MCF 10A (cell line): ENCODE results near the gene LIN7C. TPM values are rescaled to one million over a fixed set of nuclear protein-coding genes. Genes with fewer than 3 reads are reported as not detected.
A peak's percentile ranks its signal among the peaks of the same experiment; 100 is the strongest.

Experiments used
- BruUV-seq: library from RNA; stranded (reverse); fragments of 400-500 nt; replicated peaks from 2 replicates; lab custom pipeline; 2021; lab: Mats Ljungman, UMichigan
- CTCF ChIA-PET: fragments of 300-600 bp; sonication (Branson Sonifier 250); formaldehyde crosslinking; extraction: SDS; loops from one replicate; lab custom pipeline; 2021; ENCODE audit warnings: antibody characterized with exemption, inconsistent platforms; lab: Yijun Ruan, JAX
- POLR2A ChIA-PET: fragments of 300-600, 350-650 bp; sonication (Branson Sonifier 250); formaldehyde crosslinking; extraction: SDS; loops from one replicate; lab custom pipeline; 2020; ENCODE audit warnings: antibody characterized with exemption, inconsistent platforms; lab: Yijun Ruan, JAX
- DNase-seq: peaks from one replicate; pipeline ENCODE4 v3.0.0-alpha.2; 2018; ENCODE audit not compliant: unreplicated experiment
- H3K27ac Mint-ChIP-seq: one replicate; pipeline ENCODE4 v1.8.0; 2022; ENCODE audit warnings: mild to moderate bottlenecking, low read depth, mixed read lengths; ENCODE audit not compliant: unreplicated experiment
- H3K27me3 Mint-ChIP-seq: one replicate; pipeline ENCODE4 v1.8.0; 2022; ENCODE audit warnings: mixed read lengths; ENCODE audit not compliant: insufficient read depth, unreplicated experiment
- H3K36me3 Mint-ChIP-seq: one replicate; pipeline ENCODE4 v1.8.0; 2022; ENCODE audit warnings: mild to moderate bottlenecking, moderate library complexity, mixed read lengths; ENCODE audit not compliant: insufficient read depth, unreplicated experiment
- H3K4me1 Mint-ChIP-seq: one replicate; pipeline ENCODE4 v1.8.0; 2022; ENCODE audit warnings: mixed read lengths; ENCODE audit not compliant: insufficient read depth, unreplicated experiment
- H3K4me3 Mint-ChIP-seq: one replicate; pipeline ENCODE4 v1.8.0; 2022; ENCODE audit warnings: mild to moderate bottlenecking, moderate library complexity, mixed read lengths; ENCODE audit not compliant: unreplicated experiment
- H3K9me3 Mint-ChIP-seq: one replicate; pipeline ENCODE4 v1.8.0; 2022; ENCODE audit warnings: mixed read lengths; ENCODE audit not compliant: unreplicated experiment
- CTCF ChIP-seq: fragments of 200-600 bp; IDR thresholded peaks from one replicate; pipeline ENCODE4 v1.8.0; 2022; ENCODE audit warnings: antibody characterized with exemption, mild to moderate bottlenecking; ENCODE audit not compliant: unreplicated experiment
- intact Hi-C: fragments of 100-400 bp; cut with micrococcal nuclease; formaldehyde crosslinking; loops from 2 replicates; pipeline ENCODE4 v1.14.1; 2022
- microRNA-seq: library from miRNA; unstranded; fragments of <30 nt; microRNA quantifications from one replicate; pipeline ENCODE4 v1.2.0, GENCODE V29; 2022
- total RNA-seq: library from RNA; stranded (reverse); gene quantifications from 2 replicates; pipeline ENCODE4 v1.2.3, GENCODE V29; 2022

The LIN7C gene
- total RNA-seq, 1 experiment from 2014 or later, result 47.7 TPM

DNA sequence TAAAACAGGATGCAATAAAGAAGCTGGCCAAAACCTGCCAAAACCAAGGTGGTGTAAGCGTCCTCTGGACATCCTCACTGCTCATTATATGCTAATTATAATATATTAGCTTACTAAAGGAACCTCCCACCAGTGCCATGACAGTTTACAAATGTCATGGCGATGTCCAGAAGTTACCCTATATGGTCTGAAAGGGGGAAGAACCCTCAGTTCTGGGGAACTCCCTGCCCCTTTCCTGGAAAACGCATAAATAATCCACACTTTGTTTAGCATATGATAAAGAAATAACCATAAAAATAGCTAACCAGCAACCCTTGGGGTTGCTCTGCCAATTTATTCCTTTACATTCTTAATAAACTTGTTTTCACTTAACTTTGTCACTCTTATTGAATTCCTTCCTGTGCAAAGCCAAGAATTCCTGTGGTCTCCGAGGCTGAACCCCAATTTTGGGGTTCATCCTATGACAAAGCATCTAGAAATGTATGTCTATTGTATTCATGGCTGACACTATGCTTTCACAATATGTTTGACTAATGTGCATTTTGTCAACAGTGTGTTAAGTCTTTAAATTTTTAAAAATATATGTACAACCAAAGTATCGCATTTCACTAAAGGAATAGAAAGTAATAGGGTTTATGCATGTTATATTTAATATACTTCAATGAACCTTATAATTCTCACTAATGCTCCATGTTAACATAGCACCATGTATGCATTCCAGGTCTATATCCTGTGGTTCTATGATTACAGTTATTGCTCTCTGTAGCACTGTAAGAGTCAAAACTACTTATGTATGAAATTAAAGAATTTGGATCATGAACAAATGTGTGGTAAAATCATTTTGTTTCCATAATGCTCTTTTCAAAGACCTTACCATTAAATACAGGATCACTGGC, 59.0 kb downstream of the LIN7C start:
- Mint-ChIP-seq H3K27me3 (no peaks in the 10 kb centered on the region), H3K27ac (peak overlapping the region; percentile 61), H3K9me3 (no peaks in the 10 kb centered on the region), H3K36me3 (no peaks in the 10 kb centered on the region), H3K4me1 (peaks cover 30% of the 10 kb centered on the region), H3K4me3 (no peak overlapping the region)
- peak; percentile 49 for DNase-seq
- intact Hi-C loops, result no loop called here
- POLR2A ChIA-PET, result interaction anchor here (0.6 to 3.9 kb wide), 11 partner anchors 9 to 26 kb away, joined by 3 to 32 read pairs (median 6); partner anchors contain the start of gene LGR4
- CTCF ChIA-PET, result interaction anchor here (0.7 to 1.4 kb wide), 4 partner anchors 9 to 51 kb away, joined by 3 to 5 read pairs (median 4); no protein-coding TSS in a partner anchor
- no TSS peak for BruUV-seq
- no peak for TF ChIP-seq CTCF

- CTCF ChIA-PET, result interaction anchor here (1.4 to 1.8 kb wide), 2 partner anchors 11 to 54 kb away, joined by 4 to 6 read pairs; no protein-coding TSS in a partner anchor
- POLR2A ChIA-PET, result interaction anchor here (1.1 to 2.2 kb wide), 8 partner anchors 11 to 61 kb away, joined by 3 to 8 read pairs (median 6); partner anchors contain the start of genes LGR4 and LIN7C
Measured at GRCh38 chr11:27445625-27446024, 60.9 kb downstream of the LIN7C start.

DNA sequence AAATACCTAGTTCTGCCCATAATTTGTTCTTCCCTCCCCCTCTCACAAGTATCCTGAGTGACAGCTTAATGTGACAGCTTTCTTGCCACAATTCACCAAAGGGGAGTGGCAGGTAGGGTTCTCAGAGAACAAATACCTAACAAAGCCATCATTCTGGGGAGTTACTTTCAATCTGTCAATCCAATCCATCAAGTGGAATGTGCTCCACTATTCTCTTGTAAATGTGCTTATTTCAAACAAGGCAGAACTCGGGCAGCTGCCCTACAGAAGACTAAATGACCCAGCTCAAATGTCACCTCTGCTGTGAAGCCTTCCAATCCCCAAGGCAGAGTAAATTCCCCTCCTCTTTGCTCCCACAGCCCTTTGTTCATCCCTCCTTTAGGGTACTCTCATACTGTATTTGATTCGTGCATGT, 61.8 kb downstream of the LIN7C start:
- DNase-seq, result no peak
- H3K27me3 Mint-ChIP-seq, result no peaks in the 10 kb centered on the region

More at GRCh38 chr11:27445625-27446024, 60.9 kb downstream of the LIN7C start:
- peak overlapping the region; percentile 42 for H3K27ac Mint-ChIP-seq
- peaks cover 14% of the 10 kb centered on the region for H3K4me1 Mint-ChIP-seq
- H3K9me3 Mint-ChIP-seq, result no peaks in the 10 kb centered on the region
- no peaks in the 10 kb centered on the region for H3K36me3 Mint-ChIP-seq
- H3K4me3 Mint-ChIP-seq, result no peak overlapping the region
- intact Hi-C loops, result no loop called here
- no TSS peak for BruUV-seq
- no peaks in the 10 kb centered on the region for H3K27me3 Mint-ChIP-seq
- no peak for DNase-seq
- no peak for TF ChIP-seq CTCF

More for the DNA sequence above, 61.8 kb downstream of the LIN7C start:
- no peaks in the 10 kb centered on the region for H3K9me3 Mint-ChIP-seq
- POLR2A ChIA-PET, result interaction anchor here (0.9 to 2.2 kb wide), 11 partner anchors 12 to 32 kb away, joined by 3 to 12 read pairs (median 6); partner anchors contain the start of gene LGR4
- H3K4me3 Mint-ChIP-seq, result no peak overlapping the region
- no peak for TF ChIP-seq CTCF
- peaks cover 14% of the 10 kb centered on the region for H3K4me1 Mint-ChIP-seq
- H3K27ac Mint-ChIP-seq, result no peak overlapping the region
- CTCF ChIA-PET, result interaction anchor here (0.6 to 1.8 kb wide), 6 partner anchors 10 to 241 kb away, joined by 3 to 6 read pairs (median 4); no protein-coding TSS in a partner anchor
- no peaks in the 10 kb centered on the region for H3K36me3 Mint-ChIP-seq
- intact Hi-C loops, result no loop called here
- no TSS peak for BruUV-seq

Small RNAs within 50 kb of the gene (microRNA-seq; reads per million reads assigned to microRNA genes)
- gene MIR8087, result not detected

Other genes starting within 250 kb of the LIN7C start
- 9.0 and 11.1 TPM in 2 replicates for gene CCDC34, start 143.6 kb downstream of the LIN7C start, total RNA-seq
- gene LGR4, start 34.0 kb downstream of the LIN7C start, total RNA-seq, result 14.2 and 14.8 TPM in 2 replicates
- gene BDNF, start 193.7 kb upstream of the LIN7C start, total RNA-seq, result 2.8 and 6.3 TPM in 2 replicates